ENCODE results near the gene NEDD4.

NEDD4 gene

GRCh38 chr15:55863911-55864310, 129.5 kb downstream of the NEDD4 start:
- no peak overlapping the region for H3K4me3 ChIP-seq (ENCODE audit: low read depth, low read length)
- no peaks in the 10 kb centered on the region for H3K9me3 ChIP-seq
- H3K4me1 ChIP-seq: 0 out of 2 replicates have a peak, but pooled peaks cover 3% of the 10 kb centered on the region
- no peak for TF ChIP-seq CTCF (IDR thresholded peaks at IDR 0.05; ENCODE audit: low read depth, low read length)
- H3K27me3 ChIP-seq: no peaks in the 10 kb centered on the region
- no peak for DNase-seq
- peaks cover 4% of the 10 kb centered on the region for H3K36me3 ChIP-seq

GRCh38 chr15:55861115-55861514, 132.3 kb downstream of the NEDD4 start:
- TF ChIP-seq CTCF (IDR thresholded peaks at IDR 0.05; ENCODE audit: low read depth, low read length): no peak
- no peaks in the 10 kb centered on the region for H3K27me3 ChIP-seq
- no peak overlapping the region for H3K4me3 ChIP-seq (ENCODE audit: low read depth, low read length)
- no peaks in the 10 kb centered on the region for H3K4me1 ChIP-seq
- no peaks in the 10 kb centered on the region for H3K9me3 ChIP-seq
- peaks cover 4% of the 10 kb centered on the region for H3K36me3 ChIP-seq
- DNase-seq: no peak

DNA sequence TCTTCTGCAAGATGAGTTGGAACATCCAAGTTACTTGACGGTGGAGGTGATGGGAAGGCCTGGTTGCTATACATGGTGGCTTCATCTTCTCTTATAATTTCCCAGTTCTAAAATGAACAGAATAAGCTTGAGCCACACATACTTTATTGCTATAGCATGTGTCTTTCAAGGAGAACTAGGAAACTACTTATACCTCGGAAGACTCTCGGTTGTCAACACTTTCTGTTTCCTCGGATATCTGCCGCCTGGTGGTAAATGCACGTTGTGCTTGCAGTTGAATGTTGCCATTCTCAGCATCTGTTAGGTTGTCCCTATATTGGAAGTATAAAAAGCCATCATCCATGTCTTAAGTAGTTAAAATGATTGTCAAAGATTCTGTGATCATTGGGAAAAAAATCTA, 132.9 kb downstream of the NEDD4 start:
- peaks cover 4% of the 10 kb centered on the region for H3K36me3 ChIP-seq

DNA sequence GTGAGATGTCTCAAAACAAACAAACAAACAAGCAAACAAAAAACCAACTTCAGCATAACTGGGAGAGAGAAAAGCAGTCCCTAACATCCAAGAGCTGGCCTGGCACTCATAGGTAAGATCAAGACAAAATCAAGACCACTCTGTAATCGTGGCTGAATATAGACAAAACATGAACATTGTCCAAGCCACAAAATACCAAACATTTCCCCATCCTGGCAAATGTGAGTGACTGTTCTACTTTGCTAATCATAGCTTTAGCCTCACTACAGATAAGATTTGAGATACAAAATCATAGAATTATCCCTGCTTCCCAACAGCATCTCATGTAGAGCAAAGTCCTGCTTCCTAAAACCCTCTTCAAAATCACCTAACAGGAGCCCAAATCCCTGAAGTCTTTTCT, 133.7 kb downstream of the NEDD4 start:
- Histone ChIP-seq H3K9me3 (no peaks in the 10 kb centered on the region), H3K36me3 (peaks cover 4% of the 10 kb centered on the region), H3K4me1 (peaks cover 3% of the 10 kb centered on the region; the same call in 1 of the 2 replicates), H3K27me3 (no peaks in the 10 kb centered on the region), H3K4me3 (ENCODE audit: low read depth, low read length) (no peak overlapping the region)
- DNase-seq: no peak
- no peak for TF ChIP-seq CTCF (IDR thresholded peaks at IDR 0.05; ENCODE audit: low read depth, low read length)

More for the DNA sequence above, 132.9 kb downstream of the NEDD4 start:
- H3K4me1 ChIP-seq: no peaks in the 10 kb centered on the region
- H3K4me3 ChIP-seq (ENCODE audit: low read depth, low read length): no peak overlapping the region
- no peak for DNase-seq
- no peaks in the 10 kb centered on the region for H3K9me3 ChIP-seq
- no peaks in the 10 kb centered on the region for H3K27me3 ChIP-seq
- peak; percentile 5; the same call in 1 of the 2 replicates for TF ChIP-seq CTCF (IDR thresholded peaks at IDR 0.05; ENCODE audit: low read depth, low read length)

DNA sequence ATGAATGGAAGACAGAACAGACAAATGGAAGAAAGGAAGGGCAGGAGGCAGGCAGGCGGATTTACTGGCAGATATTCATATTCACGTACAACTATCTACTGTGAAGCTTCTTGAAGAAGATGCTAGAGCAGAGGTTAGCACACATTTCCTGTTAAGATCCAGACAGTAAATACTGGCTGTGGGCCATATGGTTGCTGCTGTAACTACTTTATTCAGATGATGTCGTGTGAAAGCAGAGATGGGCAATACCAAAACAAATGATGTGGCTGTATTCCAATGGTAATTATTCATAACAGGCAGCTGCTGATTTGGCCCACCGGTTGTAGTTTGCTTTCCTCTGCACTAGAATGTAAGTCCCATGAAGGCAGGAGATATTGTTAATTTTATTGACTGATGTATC, 134.8 kb downstream of the NEDD4 start:
- no peaks in the 10 kb centered on the region for H3K27me3 ChIP-seq
- peaks cover 4% of the 10 kb centered on the region for H3K36me3 ChIP-seq

More for the DNA sequence above, 134.8 kb downstream of the NEDD4 start:
- H3K4me1 ChIP-seq: peaks cover 3% of the 10 kb centered on the region; the same call in 1 of the 2 replicates
- no peaks in the 10 kb centered on the region for H3K9me3 ChIP-seq
- TF ChIP-seq CTCF (IDR thresholded peaks at IDR 0.05; ENCODE audit: low read depth, low read length): no peak
- DNase-seq: no peak
- H3K4me3 ChIP-seq (ENCODE audit: low read depth, low read length): no peak overlapping the region
